ENCODE results near the gene PIP5K1C. TPM values are rescaled to one million over a fixed set of nuclear protein-coding genes. Genes with fewer than 3 reads are reported as not detected.
"Not testable (repeated sequence)": the region's sequence is repeated elsewhere in the genome, so short reads cannot be mapped to it uniquely, and the experiment has no call there.

The PIP5K1C gene
- total RNA-seq, 1 donor from 2014 or later: 58.1 TPM

GRCh38 chr19:3590991-3591659, 109.1 kb downstream of the PIP5K1C start:
- no peak for DNase-seq (ENCODE audit: low spot score)

DNA sequence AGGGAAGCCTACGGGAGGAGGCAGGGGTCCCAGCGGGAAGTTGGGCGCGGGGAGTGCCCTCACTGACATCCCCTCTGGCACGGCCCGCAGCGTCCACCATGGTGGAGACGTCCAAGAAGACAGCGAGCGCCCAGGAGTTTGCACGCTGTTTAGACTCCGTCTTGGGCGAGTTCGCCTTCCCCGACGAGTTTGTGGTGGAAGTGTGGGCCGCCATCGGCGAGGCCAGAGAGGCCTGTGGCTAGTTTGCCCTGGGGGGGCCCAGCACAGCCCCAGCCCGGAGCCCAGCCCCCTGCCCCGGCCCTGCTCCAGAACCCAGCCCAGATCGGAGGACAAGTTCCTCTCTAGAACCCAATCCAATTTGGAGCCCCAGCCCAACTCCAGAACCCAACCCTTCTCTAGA, 110.3 kb downstream of the PIP5K1C start:
- DNase-seq (ENCODE audit: low spot score): no peak

GRCh38 chr19:3589439-3589838, 110.8 kb downstream of the PIP5K1C start:
- no peak for DNase-seq (ENCODE audit: low spot score)

DNA sequence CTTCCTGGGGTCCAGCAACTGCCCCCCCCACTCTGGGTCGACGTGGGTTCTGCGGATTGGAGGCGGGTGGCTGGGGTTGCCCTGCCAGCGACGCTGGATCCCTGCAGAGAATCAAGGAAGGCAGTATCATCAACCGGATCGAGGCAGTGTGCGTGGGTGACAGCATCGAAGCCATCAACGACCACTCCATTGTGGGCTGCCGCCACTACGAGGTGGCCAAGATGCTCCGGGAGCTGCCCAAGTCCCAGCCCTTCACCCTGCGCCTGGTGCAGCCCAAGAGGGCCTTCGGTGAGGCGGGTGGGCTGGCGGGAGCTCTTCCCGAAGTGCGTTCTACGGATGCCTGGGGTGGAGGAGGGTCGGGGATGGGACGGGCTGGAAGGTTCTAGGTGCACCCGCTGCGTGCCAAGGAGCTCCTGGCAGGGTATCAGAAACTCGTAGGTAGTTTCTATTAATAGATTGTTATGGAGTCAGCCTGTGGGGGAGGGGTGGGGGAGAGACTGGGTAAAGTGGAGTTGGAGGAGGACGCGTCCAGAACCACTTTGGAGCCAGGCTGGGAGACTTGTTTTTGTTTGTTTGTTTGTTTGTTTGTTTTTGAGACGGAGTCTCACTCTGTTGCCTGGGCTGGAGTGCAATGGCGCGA, 113.4 kb downstream of the PIP5K1C start:
- DNase-seq (ENCODE audit: low spot score): no peak

- DNase-seq (ENCODE audit: low spot score): no peak
These were observed 114.1 kb downstream of the PIP5K1C start for GRCh38 chr19:3586127-3586626.

DNA sequence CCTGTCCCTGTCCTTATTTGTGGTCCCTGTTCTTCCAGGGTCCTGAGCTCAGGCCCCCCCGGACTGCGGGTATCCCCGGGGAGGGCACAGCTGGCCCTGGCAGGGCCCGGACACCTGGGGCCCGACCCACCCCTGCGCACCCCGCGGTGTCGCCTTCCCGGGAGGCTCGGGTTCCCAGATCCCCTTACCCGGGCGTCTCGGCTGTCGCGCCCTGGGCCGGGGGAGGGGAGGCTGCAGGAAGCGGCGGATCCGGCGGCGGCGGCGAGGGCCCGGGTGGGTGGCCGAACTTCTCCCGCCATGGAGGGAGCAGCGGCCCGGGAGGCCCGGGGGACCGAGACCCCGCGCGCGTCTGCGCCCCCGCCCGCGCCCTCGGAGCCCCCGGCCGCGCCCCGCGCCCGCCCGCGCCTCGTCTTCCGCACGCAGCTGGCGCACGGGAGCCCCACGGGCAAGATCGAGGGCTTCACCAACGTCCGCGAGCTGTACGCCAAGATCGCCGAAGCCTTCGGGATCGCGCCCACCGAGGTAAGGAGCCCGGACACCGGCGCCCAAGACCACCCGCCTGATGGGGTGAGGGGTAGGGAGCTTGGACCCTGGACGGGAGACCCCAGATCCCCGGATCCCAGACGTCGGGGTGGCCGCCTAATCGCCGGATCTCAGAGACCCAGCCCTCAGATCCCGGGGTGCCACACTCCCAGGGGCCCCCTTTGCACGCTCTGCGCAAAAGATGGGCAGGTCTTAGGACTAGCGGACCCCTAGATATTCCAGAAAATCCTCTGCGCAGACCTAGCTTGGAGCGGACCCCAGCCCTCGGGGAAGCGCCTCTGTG, 114.8 kb downstream of the PIP5K1C start, which contains the start of gene GIPC3:
TSS of gene GIPC3 (plus strand) at position 178 of the 826 bp plus-strand sequence. CDS start at position 298, 120 bp downstream.
- DNase-seq (ENCODE audit: low spot score): no peak

DNA sequence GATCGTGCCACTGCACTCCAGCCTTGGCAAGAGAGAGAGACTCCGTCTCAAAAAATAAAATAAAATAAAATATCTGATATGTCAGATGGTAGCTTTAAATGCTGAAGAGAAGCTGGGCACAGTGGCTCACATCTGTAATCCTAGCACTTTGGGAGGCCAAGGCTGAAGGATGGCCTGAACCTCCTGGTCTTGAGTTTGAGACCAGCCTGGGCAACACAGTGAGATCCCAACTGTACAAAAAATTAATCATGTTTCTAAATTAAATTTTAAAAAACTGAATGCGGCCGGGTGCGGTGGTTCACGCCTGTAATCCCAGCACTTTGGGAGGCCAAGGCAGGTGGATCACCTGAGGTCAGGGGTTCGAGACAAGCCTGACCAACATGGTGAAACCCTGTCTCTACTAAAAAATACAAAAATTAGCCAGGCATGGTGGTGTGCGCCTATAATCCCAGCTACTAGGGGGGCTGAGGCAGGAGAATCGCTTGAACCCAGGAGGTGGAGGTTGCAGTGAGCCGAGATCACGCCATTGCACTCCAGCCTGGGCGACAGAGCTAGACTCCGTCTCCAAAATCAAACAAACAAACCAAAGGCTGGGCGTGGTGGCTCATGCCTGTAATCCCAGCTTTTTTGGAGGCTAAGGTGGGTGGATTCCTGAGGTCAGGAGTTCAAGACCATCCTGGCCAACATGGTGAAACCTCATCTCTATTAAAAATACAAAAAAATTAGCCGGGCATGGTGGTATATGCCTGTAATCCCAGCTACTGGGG, 116.0 kb downstream of the PIP5K1C start:
- not testable (repeated sequence) for DNase-seq (ENCODE audit: low spot score)

DNA sequence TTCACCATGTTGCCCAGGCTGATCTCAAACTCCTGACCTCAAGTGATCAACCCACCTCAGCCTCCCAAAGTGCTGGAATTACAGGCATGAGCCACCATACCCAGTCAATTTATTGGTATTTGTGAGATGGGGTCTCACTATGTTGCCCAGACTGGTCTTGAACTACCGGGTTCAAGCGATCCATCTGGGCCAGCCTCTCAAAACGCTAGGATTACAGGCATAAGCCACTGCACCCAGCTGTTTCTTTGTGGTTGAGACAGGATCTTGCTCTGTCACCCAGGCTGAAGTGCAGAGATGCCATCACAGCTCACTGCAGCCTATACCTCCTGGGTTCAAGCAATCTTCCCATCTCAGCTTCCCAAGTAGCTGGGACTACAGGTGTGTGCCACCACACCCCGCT, 118.5 kb downstream of the PIP5K1C start:
- not testable (repeated sequence) for DNase-seq (ENCODE audit: low spot score)

Other genes starting within 250 kb of the PIP5K1C start
- not detected for gene SMIM24, start 219.9 kb downstream of the PIP5K1C start, total RNA-seq
- not detected for gene SMIM44, start 217.0 kb downstream of the PIP5K1C start, total RNA-seq
- gene DOHH, start 199.8 kb downstream of the PIP5K1C start, total RNA-seq: 7.1 TPM
- gene FZR1, start 194.2 kb downstream of the PIP5K1C start, total RNA-seq: 58.8 TPM
- 6.4 TPM for gene TEKTIP1, start 161.3 kb downstream of the PIP5K1C start, total RNA-seq
- 82.8 TPM for gene MFSD12, start 142.9 kb downstream of the PIP5K1C start, total RNA-seq
- gene HMG20B, start 127.5 kb downstream of the PIP5K1C start, total RNA-seq: 66.5 TPM
- 2.4 TPM for gene GIPC3, start 115.0 kb downstream of the PIP5K1C start, total RNA-seq
- 4.5 TPM for gene TBXA2R, start 93.6 kb downstream of the PIP5K1C start, total RNA-seq
- 31.0 TPM for gene CACTIN, start 73.7 kb downstream of the PIP5K1C start, total RNA-seq
- 59.7 TPM for gene TJP3, start 7.9 kb upstream of the PIP5K1C start, total RNA-seq
- gene APBA3, start 61.2 kb upstream of the PIP5K1C start, total RNA-seq: 15.6 TPM
- 51.7 TPM for gene MRPL54, start 62.2 kb upstream of the PIP5K1C start, total RNA-seq
- gene RAX2, start 71.8 kb upstream of the PIP5K1C start, total RNA-seq: not detected
- gene MATK, start 85.9 kb upstream of the PIP5K1C start, total RNA-seq: 1.9 TPM
- gene ZFR2, start 168.6 kb upstream of the PIP5K1C start, total RNA-seq: 0.91 TPM
- 4.9 TPM for gene ATCAY, start 180.2 kb upstream of the PIP5K1C start, total RNA-seq
- not detected for gene NMRK2, start 232.6 kb upstream of the PIP5K1C start, total RNA-seq

Data from ureter (tissue), 1 donor.